ENCODE results near the gene SLC22A23.

The SLC22A23 gene

GRCh38 chr6:3490625-3490980, 33.8 kb upstream of the SLC22A23 start:
- Histone ChIP-seq H3K4me1 (ENCODE audit: control insufficient read depth, insufficient read depth, low read length, unreplicated experiment) (peaks cover 12% of the 10 kb centered on the region), H2AFZ (ENCODE audit: low read length, unreplicated experiment) (no peak overlapping the region), H3K27me3 (ENCODE audit: insufficient read depth, low read length) (no peaks in the 10 kb centered on the region), H3K79me2 (ENCODE audit: control insufficient read depth, insufficient read depth, low read length, unreplicated experiment) (no peaks in the 10 kb centered on the region), H3K36me3 (ENCODE audit: insufficient read depth, low read length) (no peaks in the 10 kb centered on the region), H3K4me3 (ENCODE audit: low read depth, low read length) (no peak overlapping the region), H3K27ac (ENCODE audit: low read depth, low read length) (no peak overlapping the region)

GRCh38 chr6:3489961-3490624, 33.2 kb upstream of the SLC22A23 start:
- Histone ChIP-seq H2AFZ (ENCODE audit: low read length, unreplicated experiment) (no peak overlapping the region), H3K27me3 (ENCODE audit: insufficient read depth, low read length) (no peaks in the 10 kb centered on the region), H3K36me3 (ENCODE audit: insufficient read depth, low read length) (no peaks in the 10 kb centered on the region), H3K27ac (ENCODE audit: low read depth, low read length) (no peak overlapping the region), H3K4me1 (ENCODE audit: control insufficient read depth, insufficient read depth, low read length, unreplicated experiment) (peaks cover 12% of the 10 kb centered on the region), H3K79me2 (ENCODE audit: control insufficient read depth, insufficient read depth, low read length, unreplicated experiment) (no peaks in the 10 kb centered on the region), H3K4me3 (ENCODE audit: low read depth, low read length) (no peak overlapping the region)

GRCh38 chr6:3489027-3489757, 32.3 kb upstream of the SLC22A23 start:
- Histone ChIP-seq H3K27me3 (ENCODE audit: insufficient read depth, low read length) (no peaks in the 10 kb centered on the region), H3K4me1 (ENCODE audit: control insufficient read depth, insufficient read depth, low read length, unreplicated experiment) (peaks cover 12% of the 10 kb centered on the region), H3K27ac (ENCODE audit: low read depth, low read length) (no peak overlapping the region), H3K79me2 (ENCODE audit: control insufficient read depth, insufficient read depth, low read length, unreplicated experiment) (no peaks in the 10 kb centered on the region), H3K36me3 (ENCODE audit: insufficient read depth, low read length) (no peaks in the 10 kb centered on the region), H2AFZ (ENCODE audit: low read length, unreplicated experiment) (no peak overlapping the region), H3K4me3 (ENCODE audit: low read depth, low read length) (no peak overlapping the region)

- Histone ChIP-seq H3K36me3 (ENCODE audit: insufficient read depth, low read length) (no peaks in the 10 kb centered on the region), H3K4me1 (ENCODE audit: control insufficient read depth, insufficient read depth, low read length, unreplicated experiment) (peaks cover 12% of the 10 kb centered on the region), H3K27ac (ENCODE audit: low read depth, low read length) (no peak overlapping the region), H3K4me3 (ENCODE audit: low read depth, low read length) (no peak overlapping the region), H3K79me2 (ENCODE audit: control insufficient read depth, insufficient read depth, low read length, unreplicated experiment) (no peaks in the 10 kb centered on the region), H3K27me3 (ENCODE audit: insufficient read depth, low read length) (0 out of 2 replicates have a peak, but pooled peaks cover 3% of the 10 kb centered on the region), H2AFZ (ENCODE audit: low read length, unreplicated experiment) (no peak overlapping the region)
Measured at GRCh38 chr6:3484946-3485345, 28.1 kb upstream of the SLC22A23 start.

GRCh38 chr6:3484192-3484591, 27.3 kb upstream of the SLC22A23 start:
- Histone ChIP-seq H3K4me1 (ENCODE audit: control insufficient read depth, insufficient read depth, low read length, unreplicated experiment) (peaks cover 4% of the 10 kb centered on the region), H3K27ac (ENCODE audit: low read depth, low read length) (no peak overlapping the region), H3K79me2 (ENCODE audit: control insufficient read depth, insufficient read depth, low read length, unreplicated experiment) (no peaks in the 10 kb centered on the region), H3K4me3 (ENCODE audit: low read depth, low read length) (no peak overlapping the region), H3K36me3 (ENCODE audit: insufficient read depth, low read length) (no peaks in the 10 kb centered on the region), H2AFZ (ENCODE audit: low read length, unreplicated experiment) (no peak overlapping the region), H3K27me3 (ENCODE audit: insufficient read depth, low read length) (0 out of 2 replicates have a peak, but pooled peaks cover 5% of the 10 kb centered on the region)

GRCh38 chr6:3483675-3484074, 26.8 kb upstream of the SLC22A23 start:
- Histone ChIP-seq H3K4me1 (ENCODE audit: control insufficient read depth, insufficient read depth, low read length, unreplicated experiment) (no peaks in the 10 kb centered on the region), H2AFZ (ENCODE audit: low read length, unreplicated experiment) (no peak overlapping the region), H3K4me3 (ENCODE audit: low read depth, low read length) (no peak overlapping the region), H3K27ac (ENCODE audit: low read depth, low read length) (no peak overlapping the region), H3K79me2 (ENCODE audit: control insufficient read depth, insufficient read depth, low read length, unreplicated experiment) (no peaks in the 10 kb centered on the region), H3K36me3 (ENCODE audit: insufficient read depth, low read length) (no peaks in the 10 kb centered on the region), H3K27me3 (ENCODE audit: insufficient read depth, low read length) (0 out of 2 replicates have a peak, but pooled peaks cover 5% of the 10 kb centered on the region)

- no peak overlapping the region for H2AFZ ChIP-seq (ENCODE audit: low read length, unreplicated experiment)
Measured at GRCh38 chr6:3482869-3483268, 26.0 kb upstream of the SLC22A23 start.

GRCh38 chr6:3481640-3482039, 24.8 kb upstream of the SLC22A23 start:
- H2AFZ ChIP-seq (ENCODE audit: low read length, unreplicated experiment): no peak overlapping the region

More at GRCh38 chr6:3482869-3483268, 26.0 kb upstream of the SLC22A23 start:
- H3K4me1 ChIP-seq (ENCODE audit: control insufficient read depth, insufficient read depth, low read length, unreplicated experiment): no peaks in the 10 kb centered on the region
- 0 out of 2 replicates have a peak, but pooled peaks cover 5% of the 10 kb centered on the region for H3K27me3 ChIP-seq (ENCODE audit: insufficient read depth, low read length)
- H3K36me3 ChIP-seq (ENCODE audit: insufficient read depth, low read length): no peaks in the 10 kb centered on the region
- H3K4me3 ChIP-seq (ENCODE audit: low read depth, low read length): no peak overlapping the region
- H3K79me2 ChIP-seq (ENCODE audit: control insufficient read depth, insufficient read depth, low read length, unreplicated experiment): no peaks in the 10 kb centered on the region
- no peak overlapping the region for H3K27ac ChIP-seq (ENCODE audit: low read depth, low read length)

GRCh38 chr6:3480009-3480408, 23.2 kb upstream of the SLC22A23 start:
- H2AFZ ChIP-seq (ENCODE audit: low read length, unreplicated experiment): no peak overlapping the region
- H3K27me3 ChIP-seq (ENCODE audit: insufficient read depth, low read length): 0 out of 2 replicates have a peak, but pooled peaks cover 5% of the 10 kb centered on the region
- H3K36me3 ChIP-seq (ENCODE audit: insufficient read depth, low read length): no peaks in the 10 kb centered on the region
- H3K79me2 ChIP-seq (ENCODE audit: control insufficient read depth, insufficient read depth, low read length, unreplicated experiment): no peaks in the 10 kb centered on the region
- no peak overlapping the region for H3K4me3 ChIP-seq (ENCODE audit: low read depth, low read length)
- no peak overlapping the region for H3K27ac ChIP-seq (ENCODE audit: low read depth, low read length)
- no peaks in the 10 kb centered on the region for H3K4me1 ChIP-seq (ENCODE audit: control insufficient read depth, insufficient read depth, low read length, unreplicated experiment)

More at GRCh38 chr6:3481640-3482039, 24.8 kb upstream of the SLC22A23 start:
- Histone ChIP-seq H3K27ac (ENCODE audit: low read depth, low read length) (no peak overlapping the region), H3K36me3 (ENCODE audit: insufficient read depth, low read length) (no peaks in the 10 kb centered on the region), H3K27me3 (ENCODE audit: insufficient read depth, low read length) (0 out of 2 replicates have a peak, but pooled peaks cover 5% of the 10 kb centered on the region), H3K4me3 (ENCODE audit: low read depth, low read length) (no peak overlapping the region), H3K4me1 (ENCODE audit: control insufficient read depth, insufficient read depth, low read length, unreplicated experiment) (no peaks in the 10 kb centered on the region), H3K79me2 (ENCODE audit: control insufficient read depth, insufficient read depth, low read length, unreplicated experiment) (no peaks in the 10 kb centered on the region)

- no peaks in the 10 kb centered on the region for H3K36me3 ChIP-seq (ENCODE audit: insufficient read depth, low read length)
- peaks cover 12% of the 10 kb centered on the region for H3K4me1 ChIP-seq (ENCODE audit: control insufficient read depth, insufficient read depth, low read length, unreplicated experiment)
- H3K27me3 ChIP-seq (ENCODE audit: insufficient read depth, low read length): no peaks in the 10 kb centered on the region
- no peak overlapping the region for H2AFZ ChIP-seq (ENCODE audit: low read length, unreplicated experiment)
- H3K4me3 ChIP-seq (ENCODE audit: low read depth, low read length): no peak overlapping the region
- H3K79me2 ChIP-seq (ENCODE audit: control insufficient read depth, insufficient read depth, low read length, unreplicated experiment): no peaks in the 10 kb centered on the region
- H3K27ac ChIP-seq (ENCODE audit: low read depth, low read length): peak overlapping the region; percentile 34; the same call in 1 of the 2 replicates
Measured at GRCh38 chr6:3473773-3474172, 16.9 kb upstream of the SLC22A23 start.

GRCh38 chr6:3471711-3472110, 14.9 kb upstream of the SLC22A23 start:
- Histone ChIP-seq H3K79me2 (ENCODE audit: control insufficient read depth, insufficient read depth, low read length, unreplicated experiment) (no peaks in the 10 kb centered on the region), H3K4me1 (ENCODE audit: control insufficient read depth, insufficient read depth, low read length, unreplicated experiment) (peaks cover 12% of the 10 kb centered on the region), H3K4me3 (ENCODE audit: low read depth, low read length) (no peak overlapping the region), H2AFZ (ENCODE audit: low read length, unreplicated experiment) (no peak overlapping the region), H3K27ac (ENCODE audit: low read depth, low read length) (peak overlapping the region; percentile 94; the same call in 1 of the 2 replicates), H3K36me3 (ENCODE audit: insufficient read depth, low read length) (no peaks in the 10 kb centered on the region), H3K27me3 (ENCODE audit: insufficient read depth, low read length) (no peaks in the 10 kb centered on the region)

Data from ACC112 (cell line).